Superior temporal gyrus (tissue), 1 donor: Measurements from ENCODE around the gene KPNA2.
"Not testable (repeated sequence)": the region's sequence is repeated elsewhere in the genome, so short reads cannot be mapped to it uniquely, and the experiment has no call there.

Experiments
- DNase-seq: peaks from one replicate; pipeline ENCODE4 v3.0.0-alpha.2; 2016; ENCODE audit errors: extremely low spot score

Gene KPNA2

GRCh38 chr17:68019675-68020408 lies 15.7 kb upstream of the KPNA2 start:
- peak; percentile 99 for DNase-seq

- no peak for DNase-seq
These were observed 15.2 kb upstream of the KPNA2 start for GRCh38 chr17:68020409-68020756.

GRCh38 chr17:68020791-68021190 lies 14.7 kb upstream of the KPNA2 start:
- not testable (repeated sequence) for DNase-seq

- DNase-seq, result no peak
These were observed 13.6 kb upstream of the KPNA2 start for GRCh38 chr17:68021963-68022362.

- not testable (repeated sequence) for DNase-seq
These were observed 13.0 kb upstream of the KPNA2 start for GRCh38 chr17:68022547-68022946.

GRCh38 chr17:68029512-68030215 lies 5.9 kb upstream of the KPNA2 start:
- no peak for DNase-seq

- DNase-seq, result no peak
These were observed 1.7 kb upstream of the KPNA2 start for GRCh38 chr17:68033636-68034451.

GRCh38 chr17:68034452-68034776 lies 1.1 kb upstream of the KPNA2 start:
- peak; percentile 55 for DNase-seq

- peak; percentile 97 for DNase-seq
These were observed 408 bp upstream of the KPNA2 start for GRCh38 chr17:68035131-68035522.

- DNase-seq, result peak; percentile 57
These were observed 991 bp downstream of the KPNA2 start for GRCh38 chr17:68036304-68037147.

- no peak for DNase-seq
These were observed 11.8 kb downstream of the KPNA2 start for GRCh38 chr17:68047153-68047846.

GRCh38 chr17:68047890-68048542 lies 12.5 kb downstream of the KPNA2 start:
- peak; percentile 40 for DNase-seq

GRCh38 chr17:68048996-68049395 lies 13.5 kb downstream of the KPNA2 start:
- no peak for DNase-seq

GRCh38 chr17:68049812-68050437 lies 14.4 kb downstream of the KPNA2 start:
- not testable (repeated sequence) for DNase-seq

GRCh38 chr17:68051321-68052312 lies 16.1 kb downstream of the KPNA2 start:
- not testable (repeated sequence) for DNase-seq

GRCh38 chr17:68052810-68053209 lies 17.3 kb downstream of the KPNA2 start:
- DNase-seq, result no peak

- DNase-seq, result no peak
These were observed 17.9 kb downstream of the KPNA2 start for GRCh38 chr17:68053231-68054013.

- DNase-seq, result peak; percentile 35
These were observed 18.9 kb downstream of the KPNA2 start for GRCh38 chr17:68054296-68054900.
